ENCODE data around the gene ATXN1.

GRCh38 chr6:16769986-16770376 lies 8.7 kb upstream of the ATXN1 start:
- TF ChIP-seq POLR2A (IDR thresholded peaks at IDR 0.05) (no peak), EP300 (IDR thresholded peaks at IDR 0.05) (no peak)
